ENCODE results near the gene CCDC39.
"Not testable (repeated sequence)": the region's sequence is repeated elsewhere in the genome, so short reads cannot be mapped to it uniquely, and the experiment has no call there.

Gene CCDC39

GRCh38 chr3:180630371-180630770 lies 48.9 kb downstream of the CCDC39 start:
- no peak for DNase-seq (ENCODE audit: low spot score)

DNA sequence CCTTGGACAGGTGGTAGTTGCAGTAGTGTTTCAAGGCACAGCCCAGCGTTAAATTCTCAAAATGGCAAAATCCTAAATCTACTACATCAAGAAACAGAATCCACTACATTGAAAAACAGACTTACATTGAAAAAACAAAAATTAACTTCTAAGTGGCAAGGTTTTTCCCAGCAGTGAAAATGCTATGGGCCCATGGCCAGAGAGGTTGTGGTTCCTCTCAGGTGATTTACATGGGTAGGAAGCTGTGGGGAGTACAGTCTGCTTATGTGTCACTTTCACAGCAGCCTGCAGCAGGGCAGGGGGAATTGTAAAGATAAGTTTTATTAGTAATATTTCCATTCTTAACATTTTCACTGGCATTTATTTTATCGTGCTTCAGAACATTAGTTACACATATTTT lies 52.4 kb downstream of the CCDC39 start:
- no peak for TF ChIP-seq CTCF (IDR thresholded peaks at IDR 0.05; ENCODE audit: extremely low read depth, missing control alignments)
- peak; percentile 43 for DNase-seq (ENCODE audit: low spot score)

More at GRCh38 chr3:180630371-180630770, 48.9 kb downstream of the CCDC39 start:
- TF ChIP-seq CTCF (IDR thresholded peaks at IDR 0.05; ENCODE audit: extremely low read depth, missing control alignments) = no peak

DNA sequence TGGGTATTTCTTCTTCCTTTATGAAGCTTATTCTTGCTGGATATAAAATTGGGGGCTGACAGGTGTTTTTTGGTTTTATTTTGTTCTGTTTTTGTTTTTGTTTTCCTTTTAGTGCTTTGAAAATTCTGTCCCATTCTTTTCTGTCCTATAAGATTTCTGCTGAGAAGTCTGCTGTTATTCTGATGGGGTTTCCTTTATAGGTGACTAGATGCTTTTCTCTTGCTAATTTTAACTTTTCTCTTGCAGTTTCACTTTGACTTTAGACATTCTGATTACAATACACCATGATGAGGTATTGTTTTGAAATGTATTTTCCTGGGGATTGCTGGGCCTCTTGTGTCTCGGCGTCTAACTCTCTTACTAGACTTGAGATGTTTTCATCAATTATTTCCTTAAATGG lies 54.6 kb downstream of the CCDC39 start:
- TF ChIP-seq CTCF (IDR thresholded peaks at IDR 0.05; ENCODE audit: extremely low read depth, missing control alignments) = no peak
- DNase-seq (ENCODE audit: low spot score) = peak; percentile 33

DNA sequence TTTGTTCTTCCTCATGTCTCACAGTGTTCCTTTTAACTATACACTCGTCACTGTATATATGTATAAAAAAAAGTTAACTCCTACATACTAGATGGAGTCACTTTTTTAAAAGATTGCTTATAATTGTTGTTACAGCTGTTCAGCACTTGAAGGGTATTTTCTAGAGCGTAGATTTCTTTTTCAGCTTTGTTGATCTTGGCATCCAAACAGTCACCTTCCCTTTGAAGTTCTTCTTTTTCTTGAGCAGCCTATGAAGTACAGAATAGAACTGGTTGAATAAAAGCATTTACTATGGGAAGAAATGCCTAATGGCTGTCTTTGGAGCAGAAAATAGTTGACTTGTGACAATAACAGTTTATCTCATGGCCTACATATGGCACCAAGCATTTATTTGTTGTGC lies 59.6 kb downstream of the CCDC39 start:
- no peak for TF ChIP-seq CTCF (IDR thresholded peaks at IDR 0.05; ENCODE audit: extremely low read depth, missing control alignments)
- DNase-seq (ENCODE audit: low spot score) = no peak

DNA sequence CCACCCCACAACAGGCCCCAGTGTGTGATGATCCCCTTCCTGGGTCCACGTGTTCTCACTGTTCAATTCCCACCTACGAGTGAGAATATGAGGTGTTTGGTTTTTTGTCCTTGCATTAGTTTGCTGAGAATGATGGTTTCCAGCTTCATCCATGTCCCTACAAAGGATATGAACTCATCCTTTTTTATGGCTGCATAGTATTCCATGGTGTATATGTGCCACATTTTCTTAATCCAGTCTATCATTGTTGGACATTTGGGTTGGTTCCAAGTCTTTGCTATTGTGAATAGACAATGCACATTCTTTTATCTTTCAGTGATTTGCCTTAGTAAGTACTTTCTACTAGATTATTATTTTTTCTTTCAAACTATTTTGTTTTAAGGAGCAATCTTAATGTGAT lies 60.7 kb downstream of the CCDC39 start:
- DNase-seq (ENCODE audit: low spot score) = not testable (repeated sequence)

- no peak for DNase-seq (ENCODE audit: low spot score)
- no peak for TF ChIP-seq CTCF (IDR thresholded peaks at IDR 0.05; ENCODE audit: extremely low read depth, missing control alignments)
Measured at GRCh38 chr3:180617049-180617448, 62.2 kb downstream of the CCDC39 start.

DNA sequence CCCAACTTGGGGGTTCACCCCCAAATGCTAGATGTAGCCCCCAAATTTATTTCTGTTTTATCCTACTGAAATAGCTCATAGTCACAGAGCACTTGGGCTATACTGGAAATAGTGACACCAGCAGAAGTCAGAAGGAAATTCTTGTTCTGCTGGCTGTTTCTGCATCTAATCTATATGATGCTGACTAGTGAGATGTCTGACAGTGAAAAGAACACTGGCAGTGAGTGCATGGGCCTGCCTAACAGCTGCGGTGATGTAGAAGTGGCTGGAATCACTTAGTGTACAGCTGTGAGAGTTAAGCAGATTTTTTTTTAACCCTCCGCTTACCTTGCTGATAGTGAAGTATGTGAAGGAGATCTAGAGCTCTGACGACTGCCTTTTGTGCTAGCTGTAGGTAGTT lies 63.3 kb downstream of the CCDC39 start:
- no peak for TF ChIP-seq CTCF (IDR thresholded peaks at IDR 0.05; ENCODE audit: extremely low read depth, missing control alignments)
- no peak for DNase-seq (ENCODE audit: low spot score)

DNA sequence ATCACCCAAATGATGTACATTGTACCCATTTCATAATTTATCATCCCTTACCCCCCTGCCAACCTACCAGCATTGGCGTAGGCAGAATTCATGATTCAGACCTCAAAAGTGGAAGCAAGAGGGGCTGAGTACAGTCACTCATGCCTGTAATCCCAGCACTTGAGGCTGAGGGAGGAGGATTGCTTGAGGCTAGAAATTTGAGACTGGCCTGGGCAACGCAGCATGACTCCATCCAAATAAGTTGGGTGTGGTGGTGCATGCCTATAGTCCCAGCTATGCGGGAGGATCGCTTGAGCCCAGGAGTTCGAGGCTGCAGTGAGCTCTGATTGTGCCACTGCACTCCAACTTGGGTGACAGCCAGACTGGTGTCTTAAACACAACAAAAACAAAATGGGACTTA lies 66.9 kb downstream of the CCDC39 start:
- no peak for DNase-seq (ENCODE audit: low spot score)
- TF ChIP-seq CTCF (IDR thresholded peaks at IDR 0.05; ENCODE audit: extremely low read depth, missing control alignments) = no peak
